ENCODE results near the gene PARP2.

- TF ChIP-seq CTCF (IDR thresholded peaks at IDR 0.05; ENCODE audit: borderline replicate concordance, extremely low read depth, low read length, poor library complexity, severe bottlenecking) = no peak
- TF ChIP-seq EZH2 (IDR thresholded peaks at IDR 0.05; ENCODE audit: borderline replicate concordance, low read depth, low read length, severe bottlenecking) = no peak
Measured at GRCh38 chr14:20356422-20356821, 13.0 kb downstream of the PARP2 start.
